ENCODE measurements around the gene AUTS2.

AUTS2 gene

DNA sequence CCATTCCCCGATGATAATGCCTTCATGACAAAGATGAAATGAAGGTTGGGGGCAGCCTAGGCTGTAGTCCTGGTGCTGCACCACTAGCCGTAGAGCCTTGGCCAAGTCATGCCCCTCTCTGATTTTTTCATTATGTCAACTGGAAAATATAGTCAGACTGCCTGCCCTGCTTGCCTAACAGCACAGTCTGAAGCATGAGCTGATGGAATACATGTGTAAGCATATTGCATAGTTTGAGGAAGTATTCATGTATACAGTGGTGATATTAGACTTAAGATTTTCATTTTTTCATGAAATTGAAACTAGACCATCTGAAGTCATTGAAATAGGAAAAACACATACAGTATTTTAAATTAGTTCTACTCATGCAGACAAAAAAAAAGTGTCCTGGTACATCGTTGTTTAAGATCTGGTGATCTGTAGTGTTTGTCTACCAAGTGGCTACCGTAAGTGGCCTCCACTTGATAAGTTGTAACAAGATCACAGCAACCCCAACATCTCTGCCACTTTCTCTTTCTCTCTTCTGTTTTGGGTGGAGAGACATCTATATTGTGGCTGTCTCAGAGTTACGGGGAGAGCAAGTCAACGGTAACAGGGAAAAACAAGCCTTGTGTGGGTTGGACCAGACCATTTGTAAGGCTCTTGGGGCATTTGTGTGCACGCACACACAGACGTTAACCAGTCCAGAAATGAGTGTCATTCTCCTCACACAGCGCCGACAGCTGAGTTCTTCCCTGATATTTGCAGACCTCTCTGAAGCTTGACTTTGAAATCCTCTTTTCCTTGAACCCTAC lies 817.1 kb downstream of the AUTS2 start:
- no peak for DNase-seq

DNA sequence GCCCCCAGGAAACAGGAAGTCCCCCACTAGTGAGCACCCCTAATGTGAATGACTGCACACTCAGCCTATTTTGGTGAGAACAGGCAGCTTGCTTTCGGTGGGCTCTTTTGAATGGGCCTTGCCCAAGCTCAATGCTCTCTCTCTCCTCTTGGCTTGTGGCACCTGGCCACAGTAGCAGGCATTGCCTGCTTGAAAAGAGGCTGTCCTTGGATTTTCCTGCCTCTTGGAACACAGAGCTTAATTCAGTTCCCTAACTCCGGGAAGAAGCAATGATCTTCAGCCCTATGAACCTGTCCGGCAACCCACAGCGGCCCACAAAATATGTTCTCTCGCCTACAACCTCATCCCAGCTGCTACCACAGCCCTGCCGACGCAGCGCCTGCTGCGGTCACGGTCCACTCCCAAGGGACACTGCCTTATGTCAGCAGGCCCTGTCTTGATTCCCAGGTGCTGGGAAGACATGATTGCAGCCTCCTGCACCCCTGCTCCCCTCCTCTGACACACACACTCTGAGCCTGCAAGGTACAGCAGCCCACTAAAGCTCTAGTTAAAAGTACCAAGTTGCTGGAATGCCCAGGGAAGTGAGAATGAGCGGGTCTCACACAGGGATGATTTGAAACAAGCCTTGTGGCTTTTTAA lies 818.2 kb downstream of the AUTS2 start:
- DNase-seq = no peak

DNA sequence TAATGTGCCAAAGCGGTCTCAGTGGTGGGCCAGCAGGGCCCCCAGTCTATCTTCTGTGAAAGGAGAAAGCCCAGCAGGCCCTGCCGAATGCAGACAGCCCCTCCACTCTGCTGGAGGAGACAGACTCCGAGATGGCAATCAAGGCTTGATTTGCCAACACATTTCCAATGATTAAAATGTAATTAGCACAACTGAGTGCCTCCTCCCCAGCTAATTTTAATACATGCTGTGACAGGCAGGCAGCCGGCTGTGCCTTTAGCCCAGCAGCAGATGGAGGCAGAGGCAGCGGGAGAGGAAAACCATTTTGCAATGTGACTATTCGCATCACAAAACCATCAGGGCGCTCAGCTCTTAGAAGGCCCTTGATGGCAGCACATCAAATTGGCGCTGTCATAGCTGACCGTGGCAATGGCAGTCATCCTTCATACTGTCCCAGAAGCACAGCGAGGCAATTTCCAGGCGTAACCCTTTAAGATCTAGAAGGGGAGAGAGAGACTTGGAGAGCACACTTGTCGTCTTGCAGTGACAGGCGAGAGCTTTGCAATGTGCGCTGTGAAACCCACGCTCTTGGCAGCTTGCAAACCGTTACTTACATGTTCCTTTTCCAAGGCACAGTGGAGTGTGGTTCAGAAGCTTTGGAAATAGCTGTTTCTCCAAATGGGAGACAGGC lies 818.8 kb downstream of the AUTS2 start:
- no peak for DNase-seq

DNA sequence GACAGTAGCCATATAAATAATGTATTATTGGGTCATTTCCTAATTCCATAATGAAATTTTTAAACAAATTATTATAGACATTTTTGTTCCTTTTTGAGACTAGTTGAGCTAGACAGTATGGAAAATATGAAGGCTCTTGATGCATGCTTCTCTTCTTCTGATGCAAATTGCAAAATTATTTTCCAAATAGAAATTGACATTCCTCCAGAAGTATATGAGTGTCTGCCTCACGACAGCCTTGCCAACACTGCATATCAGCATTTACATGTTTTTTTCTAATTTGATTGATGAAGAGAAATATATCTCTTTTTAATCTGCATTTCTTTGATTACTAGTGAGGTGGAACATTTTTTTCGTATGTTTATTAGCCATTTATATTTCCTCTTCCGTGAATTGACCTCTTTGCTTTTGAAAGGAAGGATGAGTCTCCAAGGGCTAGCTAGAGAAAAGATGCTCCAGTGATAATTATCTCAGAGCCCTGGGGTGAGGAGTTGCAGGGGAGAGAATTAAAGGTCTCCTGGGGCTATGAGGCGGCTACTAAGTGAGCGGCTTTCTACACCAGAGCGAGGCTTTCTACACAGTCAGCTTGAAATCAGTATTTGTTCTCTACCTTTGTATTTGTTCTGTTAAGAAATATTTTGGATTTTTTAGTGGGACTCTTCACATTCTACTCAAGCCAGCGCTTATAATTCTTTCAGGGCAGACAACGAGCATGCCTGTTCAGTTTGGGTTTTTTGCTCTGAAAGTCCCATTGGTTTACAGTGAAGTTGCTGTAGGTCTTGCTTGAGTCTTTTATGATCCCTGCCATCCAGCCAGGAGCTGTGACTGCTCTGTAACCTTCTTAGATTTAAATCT lies 821.5 kb downstream of the AUTS2 start:
- DNase-seq = no peak

DNA sequence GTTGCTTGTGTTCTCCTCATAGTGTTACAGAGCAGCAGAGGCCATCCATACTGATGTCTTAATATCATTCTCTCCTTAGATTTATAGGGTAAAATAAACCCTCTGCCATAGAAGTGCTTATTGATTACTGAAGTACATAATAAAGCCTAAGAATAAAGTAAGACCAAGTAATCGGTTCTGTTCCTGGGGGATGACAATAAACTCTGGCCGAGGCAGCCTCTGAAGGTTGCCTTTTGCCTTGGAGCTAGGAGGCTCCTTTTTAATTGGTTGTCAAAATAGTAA lies 822.0 kb downstream of the AUTS2 start:
- no peak for DNase-seq

DNA sequence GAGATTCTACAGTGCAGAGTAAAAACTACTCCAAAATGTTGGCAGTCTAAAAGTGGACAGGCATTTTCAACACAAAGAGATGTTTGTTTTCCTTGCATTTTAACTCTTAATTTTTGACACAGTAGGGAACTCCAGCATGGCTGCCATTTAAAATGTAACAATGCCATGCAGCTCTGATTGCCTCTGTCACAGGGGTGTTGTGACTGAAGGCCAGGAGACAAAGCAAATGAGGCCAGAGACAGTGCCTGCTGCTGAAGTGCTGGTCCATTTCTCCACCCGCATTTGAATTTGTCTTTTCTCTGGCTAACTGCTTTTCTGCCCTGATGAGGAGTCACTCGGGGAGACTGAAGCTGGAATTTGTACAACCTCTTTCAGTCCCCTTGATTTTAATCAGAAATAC lies 823.0 kb downstream of the AUTS2 start:
- no peak for DNase-seq

DNA sequence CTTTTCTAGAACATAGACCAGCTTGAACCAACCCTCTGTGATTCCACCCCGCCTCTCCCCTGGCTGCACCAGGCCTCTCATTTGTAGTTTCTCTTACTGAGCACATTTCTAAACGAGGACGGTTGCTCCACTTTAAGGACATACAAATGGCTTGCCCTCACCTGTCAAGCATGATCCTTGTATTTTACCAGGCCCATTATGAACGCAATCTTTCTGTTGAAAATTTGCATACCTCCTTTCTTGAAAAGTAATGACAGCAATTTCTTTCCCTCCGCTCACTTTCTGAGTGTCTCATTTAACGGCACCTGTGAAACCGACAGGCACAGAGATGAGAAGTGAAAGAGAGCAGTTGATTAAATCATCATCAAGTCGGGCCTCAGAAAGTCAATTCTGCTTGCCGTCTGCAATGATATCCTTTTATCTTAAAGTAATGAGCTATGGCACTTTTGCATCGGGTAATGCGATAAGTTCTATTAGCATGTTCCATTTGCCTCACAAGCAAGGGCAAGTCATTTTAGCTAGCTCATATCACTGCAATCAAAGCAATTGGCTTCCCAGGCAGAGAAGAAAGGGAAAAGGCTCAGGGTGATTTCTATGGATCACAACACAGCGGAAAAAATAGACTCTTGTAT lies 828.1 kb downstream of the AUTS2 start:
- DNase-seq = no peak

DNA sequence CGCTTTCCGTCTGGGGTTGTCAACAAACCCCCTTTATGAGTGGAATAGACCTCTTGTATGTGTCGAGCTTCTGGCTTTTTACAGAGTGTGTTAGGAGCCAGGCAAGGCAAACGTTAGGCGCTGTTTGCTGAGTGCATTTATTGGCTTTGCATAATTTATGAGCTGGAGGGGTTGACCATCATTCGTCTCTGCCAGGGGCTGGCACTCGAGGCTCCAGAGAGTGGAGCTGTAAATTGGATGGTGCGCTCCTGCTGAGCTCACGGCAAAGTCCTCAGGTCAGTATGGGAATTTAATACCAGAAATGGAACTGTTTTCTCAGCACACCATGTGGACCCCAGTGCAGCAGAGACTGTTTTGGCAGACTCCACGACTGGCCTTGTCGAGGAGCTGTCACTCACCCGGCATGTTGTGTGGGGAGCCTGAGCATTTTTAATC lies 834.3 kb downstream of the AUTS2 start:
- DNase-seq = no peak

DNA sequence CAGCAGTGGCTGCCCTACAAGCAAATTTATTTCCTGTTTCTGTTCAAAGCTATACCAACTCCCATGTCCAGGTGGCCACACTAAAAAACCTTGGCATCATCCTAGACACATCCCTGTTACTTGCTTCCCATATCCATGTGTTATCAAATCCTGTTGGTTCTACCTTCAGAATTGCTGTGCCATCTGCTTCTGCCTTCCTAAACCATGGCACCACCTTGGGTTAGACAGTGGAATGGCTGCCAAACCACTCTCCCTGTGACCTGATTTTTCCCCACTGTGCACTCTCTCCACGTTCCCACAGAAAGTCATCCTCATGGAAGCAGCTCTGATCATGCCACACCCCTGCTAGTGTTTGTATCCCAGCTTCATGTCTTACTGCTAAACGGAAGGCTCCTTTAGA lies 836.1 kb downstream of the AUTS2 start:
- no peak for DNase-seq

DNA sequence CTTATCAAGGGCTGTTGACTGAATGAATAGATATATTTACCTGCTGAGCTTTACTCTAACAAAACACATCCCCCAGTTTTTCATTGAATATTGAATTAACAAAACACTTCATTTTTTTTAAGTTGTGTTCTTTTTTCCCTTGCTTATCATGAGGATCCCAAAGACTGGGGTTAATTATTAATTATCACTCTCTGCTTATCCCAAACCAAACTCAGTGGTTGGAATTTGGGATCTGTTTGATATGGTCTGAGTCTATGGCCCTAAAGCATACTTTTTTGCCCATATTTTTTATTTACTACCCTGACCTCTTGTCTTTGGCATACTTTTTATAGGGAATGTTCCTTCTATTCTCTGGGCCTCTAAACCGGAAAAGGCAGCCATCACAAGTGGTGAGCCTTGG lies 836.5 kb downstream of the AUTS2 start:
- DNase-seq = no peak

DNA sequence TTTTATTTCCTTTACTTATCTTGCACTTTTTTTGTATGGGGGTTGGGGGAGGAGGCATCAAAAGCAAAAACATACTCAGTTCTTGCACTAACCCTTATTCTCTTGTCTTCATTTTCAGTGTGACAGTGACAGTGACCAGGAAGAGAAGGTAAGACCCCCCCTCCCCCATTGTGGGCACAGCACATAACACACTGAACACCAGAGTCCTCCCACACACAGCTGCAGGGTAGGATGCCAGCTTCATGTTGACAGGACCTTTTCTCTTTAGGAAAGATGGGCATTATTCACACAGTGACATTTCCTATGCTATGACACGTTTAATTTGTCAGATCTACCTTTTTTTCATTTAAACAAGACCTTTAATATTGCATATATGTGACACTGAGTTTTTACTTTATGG lies 837.4 kb downstream of the AUTS2 start:
- DNase-seq = no peak

DNA sequence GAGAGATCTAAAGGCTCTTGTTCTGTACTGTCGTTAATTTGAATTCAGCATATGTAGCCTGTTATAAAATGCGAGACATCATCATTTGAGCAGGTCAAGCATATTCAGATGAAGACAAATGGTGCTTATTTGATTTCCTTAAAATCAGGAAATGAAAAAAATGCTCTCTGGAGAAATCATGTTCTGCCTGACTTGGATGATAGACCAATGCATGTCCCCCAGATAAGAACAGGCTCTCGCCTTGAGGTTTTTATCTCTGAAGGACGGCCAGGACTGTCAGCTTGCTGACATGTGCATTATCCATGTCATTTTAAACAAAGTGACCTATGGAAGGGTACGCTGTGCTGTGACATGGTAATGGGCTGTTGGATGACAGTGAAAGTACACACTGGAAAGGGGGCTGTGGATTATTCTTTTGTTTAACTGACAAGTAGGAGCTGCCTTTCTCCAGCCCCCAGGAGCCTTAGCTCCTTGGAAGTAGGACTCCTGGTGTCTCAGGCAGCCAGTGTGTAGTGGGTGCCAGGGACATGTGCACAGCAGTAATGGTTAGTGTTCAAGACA lies 838.6 kb downstream of the AUTS2 start:
- DNase-seq = no peak

DNA sequence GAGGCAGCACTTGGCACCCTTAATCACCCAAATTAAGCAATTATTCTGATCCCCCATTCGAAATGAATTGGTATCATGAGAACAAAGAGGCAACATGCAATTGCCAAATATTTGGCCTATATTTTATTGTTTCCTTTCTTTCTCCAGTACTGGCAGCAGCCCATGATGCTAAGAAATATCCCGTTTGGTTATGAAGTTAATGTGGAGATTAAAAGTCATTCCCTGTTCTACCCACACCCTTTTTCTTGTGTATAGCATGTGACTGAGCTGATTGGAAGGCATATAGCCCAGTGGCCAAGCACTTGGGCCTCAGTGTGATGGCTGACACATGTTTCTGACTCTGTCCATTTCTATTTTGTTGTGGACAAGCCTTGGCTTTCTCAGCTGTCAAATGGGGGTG lies 841.4 kb downstream of the AUTS2 start:
- DNase-seq = no peak

DNA sequence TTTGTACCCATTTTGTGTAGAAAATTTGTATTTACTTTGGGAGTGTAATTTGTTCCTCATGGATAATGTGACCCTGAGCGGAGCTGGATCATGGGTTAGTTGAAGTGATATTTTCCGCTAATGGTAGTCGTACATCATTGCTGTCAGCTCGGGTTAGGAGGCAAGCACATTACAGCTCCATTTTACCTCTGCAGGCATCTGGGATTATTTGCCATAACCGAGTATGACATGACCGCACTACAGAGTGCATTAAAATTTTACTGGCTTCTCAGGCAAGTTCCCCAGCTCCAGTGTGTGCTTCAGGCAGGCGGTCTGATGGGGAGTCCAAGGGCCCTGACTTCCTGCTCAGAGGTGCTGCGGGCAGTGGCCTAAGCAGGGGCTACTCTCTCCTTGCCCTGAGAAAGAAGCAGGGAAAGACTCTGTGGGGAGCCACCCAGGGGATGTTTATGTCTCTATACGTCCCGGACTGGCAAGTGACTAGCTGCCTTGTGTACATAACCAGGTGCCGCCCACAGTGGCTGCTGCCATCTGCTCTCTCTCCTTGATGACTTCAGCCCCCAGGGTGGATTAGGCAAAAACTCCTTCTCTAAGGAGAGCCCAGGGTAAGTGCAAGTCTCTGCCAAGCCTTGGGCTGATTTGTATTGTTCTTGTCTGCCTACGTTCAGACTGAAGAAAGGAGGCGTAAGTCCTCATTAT lies 848.3 kb downstream of the AUTS2 start:
- no peak for DNase-seq

DNA sequence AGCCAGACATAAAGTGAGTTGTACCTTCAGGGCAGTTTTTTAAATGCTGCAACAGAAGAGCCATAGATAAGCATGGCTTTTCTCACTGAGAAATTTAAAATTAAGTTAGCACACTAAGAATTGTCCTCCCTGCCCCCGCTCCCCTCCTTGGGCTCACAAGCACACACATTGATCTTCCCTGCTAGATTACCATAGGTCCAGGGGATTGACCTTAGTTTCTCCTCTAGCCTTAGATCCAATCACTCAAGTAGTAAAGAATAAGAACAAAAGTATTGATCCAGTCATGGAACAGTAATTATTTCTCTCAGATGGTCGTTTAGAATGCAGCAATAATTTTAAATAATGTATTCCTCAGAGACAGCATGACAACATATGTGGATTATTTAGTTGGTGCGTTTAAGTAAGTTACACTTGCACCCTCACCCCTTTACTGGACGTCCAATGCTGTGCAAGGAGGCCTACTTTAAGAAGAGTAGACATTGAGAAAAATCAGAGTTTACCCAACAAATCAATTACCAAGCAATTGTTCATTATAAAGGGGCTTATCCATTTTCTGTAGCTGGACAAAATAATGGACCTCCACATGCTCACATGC lies 850.1 kb downstream of the AUTS2 start:
- DNase-seq = no peak

DNA sequence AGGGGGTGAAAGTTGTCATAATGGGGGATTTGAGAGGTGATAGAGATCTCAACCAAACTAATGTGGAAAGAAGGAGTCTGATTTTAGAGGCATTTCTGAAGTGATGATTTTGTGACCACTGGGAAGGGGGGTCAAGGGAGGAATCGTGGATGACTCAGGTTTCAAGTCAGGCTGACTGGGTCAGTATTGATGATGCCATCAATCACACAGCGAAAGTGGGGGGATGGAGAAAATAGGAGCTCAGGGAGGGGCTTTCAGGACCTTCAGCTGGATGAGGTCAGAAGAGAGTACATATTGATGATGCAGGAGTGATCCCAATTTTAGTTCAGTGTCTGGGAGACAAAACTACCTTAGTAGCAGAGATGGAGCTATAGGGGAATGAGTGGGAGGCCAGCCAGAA lies 852.5 kb downstream of the AUTS2 start:
- no peak for DNase-seq

DNA sequence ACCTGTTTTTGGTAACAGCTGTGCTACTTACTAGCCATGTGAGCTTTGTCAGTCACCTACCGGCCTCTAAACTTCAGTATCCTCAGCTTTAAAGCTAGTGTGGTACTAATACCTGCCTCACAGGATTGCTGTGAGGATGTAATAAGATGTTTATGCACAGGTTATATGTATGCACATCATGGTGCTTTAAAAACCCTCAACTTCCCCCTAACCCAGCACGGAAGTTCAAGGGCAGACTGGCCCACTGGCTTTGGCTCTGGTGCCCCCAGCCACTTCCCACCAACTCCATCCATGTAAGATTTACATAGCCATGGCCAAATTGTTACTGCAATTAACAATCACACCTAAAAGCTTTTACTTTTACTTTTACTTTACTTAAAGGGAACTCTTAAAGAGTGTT lies 857.6 kb downstream of the AUTS2 start:
- no peak for DNase-seq

DNA sequence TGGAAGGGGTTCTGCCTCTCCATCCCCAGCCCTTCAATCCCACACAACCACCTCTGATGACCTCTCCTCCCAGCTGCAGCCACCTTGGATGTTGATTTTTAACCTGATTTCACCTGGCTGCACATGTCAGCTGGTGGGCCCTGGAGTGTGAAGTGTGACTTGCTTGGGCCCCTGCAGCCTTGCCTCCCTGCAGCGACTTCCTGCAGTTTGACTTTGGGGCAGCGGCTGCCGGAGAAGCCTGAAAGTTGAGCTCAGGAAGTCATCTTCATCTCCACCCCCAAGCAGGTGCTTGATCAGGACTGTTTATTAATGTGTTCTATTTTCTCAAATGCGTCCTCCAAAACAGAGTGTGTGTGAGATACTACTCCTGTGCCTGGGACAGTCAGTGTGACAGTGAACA lies 858.4 kb downstream of the AUTS2 start:
- no peak for DNase-seq

DNA sequence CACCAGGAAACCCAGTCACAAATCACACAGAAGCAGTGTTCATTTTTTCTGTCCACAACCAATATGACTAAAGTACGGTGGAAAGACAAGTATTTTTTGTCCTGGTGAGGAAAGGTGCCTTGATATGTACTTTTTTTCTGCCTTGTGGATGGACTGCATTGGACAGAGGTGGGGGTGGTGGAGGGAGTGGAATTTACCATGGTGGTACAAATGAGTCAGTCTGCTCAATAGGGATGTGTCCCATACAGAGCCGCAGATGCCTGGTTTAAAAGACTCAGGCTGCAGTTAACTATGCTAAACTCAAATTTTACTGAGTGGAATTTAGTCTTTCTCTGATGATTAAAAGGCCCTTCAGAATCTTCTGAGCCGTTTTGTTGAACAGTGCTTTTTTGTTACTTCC lies 859.2 kb downstream of the AUTS2 start:
- no peak for DNase-seq

DNA sequence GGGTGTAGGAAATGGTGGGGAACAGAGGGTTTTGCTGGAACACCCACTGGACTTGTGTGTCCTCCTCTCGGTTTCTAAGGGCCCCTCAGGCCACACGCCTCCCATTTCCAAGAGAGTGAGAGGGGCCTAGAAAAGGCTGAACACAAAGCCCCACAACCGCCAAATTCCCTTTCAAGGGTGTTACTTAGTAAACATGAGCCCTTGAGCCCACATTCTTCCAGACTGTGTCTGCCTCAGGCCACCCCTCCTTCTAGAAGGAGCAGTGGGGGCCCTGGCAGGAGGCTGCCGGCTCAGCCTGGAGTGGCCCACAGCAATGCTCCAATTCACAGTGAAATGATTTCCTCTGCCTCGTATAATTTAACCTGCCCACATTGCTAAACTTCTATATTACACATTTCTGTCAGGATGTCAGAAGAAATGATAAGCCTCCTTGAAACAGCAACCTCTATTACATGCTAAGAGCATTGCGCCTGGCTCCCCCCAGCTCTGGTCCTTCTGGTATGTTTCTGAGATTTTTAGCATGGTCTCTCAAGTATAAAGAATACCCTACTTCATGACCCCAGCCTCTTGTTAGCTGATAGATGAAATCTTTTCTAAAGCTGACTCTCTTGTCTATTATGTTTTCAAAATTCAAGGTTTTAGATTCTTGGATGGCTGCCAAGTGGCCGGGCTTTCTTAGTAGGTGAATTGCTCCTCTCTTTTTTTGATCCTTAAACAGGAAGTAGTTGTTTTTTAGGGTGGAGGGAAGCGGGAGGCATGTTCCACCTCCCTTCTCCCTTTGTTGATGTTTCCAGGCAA lies 859.8 kb downstream of the AUTS2 start:
- no peak for DNase-seq

DNA sequence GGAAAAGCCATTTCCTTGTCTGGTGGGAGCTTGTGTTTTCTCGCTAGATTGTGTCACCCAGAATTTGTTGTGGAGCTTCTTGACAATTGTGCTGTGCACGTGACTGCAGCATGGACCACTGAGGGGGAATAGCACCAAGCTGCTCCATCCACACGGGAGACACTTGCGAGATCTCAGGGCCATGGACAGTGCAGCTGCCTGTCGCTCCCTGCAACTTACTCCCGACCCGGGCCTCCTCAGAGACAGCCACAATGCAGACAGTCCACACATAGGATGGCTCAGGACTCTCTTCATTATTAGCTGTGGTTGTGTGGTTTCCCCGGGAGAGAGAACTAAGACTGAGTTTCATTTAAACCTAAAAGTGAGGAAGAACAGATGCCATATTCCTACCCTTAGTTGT lies 860.5 kb downstream of the AUTS2 start:
- DNase-seq = no peak

Data from NK-92 treated with Interleukin-12 subunit alpha and Interleukin-12 subunit beta, amount 100 ng/mL, for 24 hours (cell line).